Measurements from ENCODE around the gene MTX1.
"Not testable (repeated sequence)": the region's sequence is repeated elsewhere in the genome, so short reads cannot be mapped to it uniquely, and the experiment has no call there.

The MTX1 gene

GRCh38 chr1:155235375-155235774, 26.9 kb downstream of the MTX1 start:
- DNase-seq (ENCODE audit: low read depth), result not testable (repeated sequence)

GRCh38 chr1:155236451-155236850, 28.0 kb downstream of the MTX1 start:
- DNase-seq (ENCODE audit: low read depth), result no peak

GRCh38 chr1:155241069-155241679, 32.7 kb downstream of the MTX1 start:
- DNase-seq (ENCODE audit: low read depth), result peak; percentile 81

GRCh38 chr1:155241841-155242264, 33.4 kb downstream of the MTX1 start:
- no peak for DNase-seq (ENCODE audit: low read depth)

GRCh38 chr1:155242805-155243358, 34.4 kb downstream of the MTX1 start:
- no peak for DNase-seq (ENCODE audit: low read depth)

- DNase-seq (ENCODE audit: low read depth), result peak; percentile 100
Measured at GRCh38 chr1:155244368-155245162, 36.1 kb downstream of the MTX1 start.

- no peak for DNase-seq (ENCODE audit: low read depth)
Measured at GRCh38 chr1:155245163-155245524, 36.6 kb downstream of the MTX1 start.

GRCh38 chr1:155246796-155247195, 38.3 kb downstream of the MTX1 start:
- not testable (repeated sequence) for DNase-seq (ENCODE audit: low read depth)

- DNase-seq (ENCODE audit: low read depth), result no peak
Measured at GRCh38 chr1:155247667-155248553, 39.4 kb downstream of the MTX1 start.

GRCh38 chr1:155250246-155250632, 41.7 kb downstream of the MTX1 start:
- no peak for DNase-seq (ENCODE audit: low read depth)

GRCh38 chr1:155250633-155251449, 42.3 kb downstream of the MTX1 start:
- peak; percentile 84 for DNase-seq (ENCODE audit: low read depth)

GRCh38 chr1:155251566-155251965, 43.1 kb downstream of the MTX1 start:
- no peak for DNase-seq (ENCODE audit: low read depth)

- no peak for DNase-seq (ENCODE audit: low read depth)
Measured at GRCh38 chr1:155253208-155253607, 44.7 kb downstream of the MTX1 start.

- DNase-seq (ENCODE audit: low read depth), result no peak
Measured at GRCh38 chr1:155253797-155254196, 45.3 kb downstream of the MTX1 start.

GRCh38 chr1:155254228-155254713, 45.8 kb downstream of the MTX1 start:
- no peak for DNase-seq (ENCODE audit: low read depth)

GRCh38 chr1:155254714-155255242, 46.3 kb downstream of the MTX1 start:
- DNase-seq (ENCODE audit: low read depth), result peak; percentile 26

GRCh38 chr1:155255243-155256007, 46.9 kb downstream of the MTX1 start, which contains the start of gene ENTREP3:
ENTREP3 (minus strand) TSS chr1:155255483; CDS start chr1:155254877, 606 bp downstream.
- peak; percentile 81 for DNase-seq (ENCODE audit: low read depth)

- no peak for DNase-seq (ENCODE audit: low read depth)
Measured at GRCh38 chr1:155256058-155256852, 47.8 kb downstream of the MTX1 start.

GRCh38 chr1:155260276-155260675, 51.8 kb downstream of the MTX1 start:
- no peak for DNase-seq (ENCODE audit: low read depth)

Data from fibroblast of gingiva (primary cell).